Activated CD4-positive, alpha-beta memory T cell treated with anti-CD3 and anti-CD28 coated beads, Interleukin-2, amount 10 ng/mL, durations not matched to agents 7 days and 5 days (primary cell): ENCODE measurements around the gene NR1H4. TPM values are rescaled to one million over a fixed set of nuclear protein-coding genes. Genes with fewer than 3 reads are reported as not detected.

Experiments
- CTCF ChIA-PET: fragments of 350-600 bp; sonication (Branson Sonifier 250); formaldehyde crosslinking; loops from one replicate; lab custom pipeline; 2021; ENCODE audit warnings: antibody characterized with exemption, inconsistent platforms; lab: Charles Lee
- POLR2A ChIA-PET: fragments of 350-600 bp; sonication (Branson Sonifier 250); formaldehyde crosslinking; loops from one replicate; lab custom pipeline; 2021; ENCODE audit warnings: antibody characterized with exemption; lab: Charles Lee
- DNase-seq: peaks from one replicate; pipeline ENCODE4 v3.0.0-alpha.2; 2020
- H3K27ac Mint-ChIP-seq: one replicate; pipeline ENCODE4 v1.8.0; 2021; ENCODE audit warnings: mild to moderate bottlenecking, mixed read lengths
- H3K27me3 Mint-ChIP-seq: one replicate; pipeline ENCODE4 v1.8.0; 2021; ENCODE audit warnings: mixed read lengths
- H3K36me3 Mint-ChIP-seq: one replicate; pipeline ENCODE4 v1.8.0; 2021; ENCODE audit warnings: low read depth, mixed read lengths
- H3K4me1 Mint-ChIP-seq: one replicate; pipeline ENCODE4 v1.8.0; 2021; ENCODE audit warnings: mixed read lengths
- H3K4me3 Mint-ChIP-seq: one replicate; pipeline ENCODE4 v1.8.0; 2021; ENCODE audit warnings: mild to moderate bottlenecking, mixed read lengths
- H3K9me3 Mint-ChIP-seq: one replicate; pipeline ENCODE4 v1.8.0; 2021; ENCODE audit warnings: mixed read lengths
- total RNA-seq, 2 experiments: library from RNA; stranded (reverse); gene quantifications; one replicate each; pipeline ENCODE4 v1.2.3, GENCODE V29; 2021

The NR1H4 gene
- total RNA-seq, 2 experiments from 2014 or later = not detected

- Mint-ChIP-seq H3K36me3 (no peaks in the 10 kb centered on the region), H3K9me3 (no peaks in the 10 kb centered on the region), H3K4me1 (no peaks in the 10 kb centered on the region), H3K4me3 (no peak overlapping the region), H3K27me3 (peaks cover 14% of the 10 kb centered on the region), H3K27ac (no peak overlapping the region)
- ChIA-PET POLR2A (no interaction called here), CTCF (no interaction called here)
- no peak for DNase-seq
Observed at GRCh38 chr12:100450735-100451134, 22.9 kb upstream of the NR1H4 start.

- POLR2A ChIA-PET = no interaction called here
- no peak for DNase-seq
- CTCF ChIA-PET = no interaction called here
- Mint-ChIP-seq H3K4me3 (no peak overlapping the region), H3K27me3 (peaks cover 7% of the 10 kb centered on the region), H3K27ac (no peak overlapping the region), H3K4me1 (no peaks in the 10 kb centered on the region), H3K36me3 (no peaks in the 10 kb centered on the region), H3K9me3 (no peaks in the 10 kb centered on the region)
Observed at GRCh38 chr12:100453951-100454350, 19.7 kb upstream of the NR1H4 start.

- CTCF ChIA-PET = no interaction called here
- H3K9me3 Mint-ChIP-seq = no peaks in the 10 kb centered on the region
- no peaks in the 10 kb centered on the region for H3K36me3 Mint-ChIP-seq
- POLR2A ChIA-PET = no interaction called here
- no peak overlapping the region for H3K27ac Mint-ChIP-seq
- no peak for DNase-seq
- H3K4me1 Mint-ChIP-seq = no peaks in the 10 kb centered on the region
- no peak overlapping the region for H3K4me3 Mint-ChIP-seq
- peaks cover 4% of the 10 kb centered on the region for H3K27me3 Mint-ChIP-seq
Observed at GRCh38 chr12:100455896-100456295, 17.8 kb upstream of the NR1H4 start.

- no peak for DNase-seq
- ChIA-PET POLR2A (no interaction called here), CTCF (no interaction called here)
- Mint-ChIP-seq H3K4me3 (no peak overlapping the region), H3K36me3 (no peaks in the 10 kb centered on the region), H3K9me3 (no peaks in the 10 kb centered on the region), H3K27ac (no peak overlapping the region), H3K27me3 (no peaks in the 10 kb centered on the region), H3K4me1 (no peaks in the 10 kb centered on the region)
Observed at GRCh38 chr12:100458191-100458590, 15.5 kb upstream of the NR1H4 start.

- H3K9me3 Mint-ChIP-seq = no peaks in the 10 kb centered on the region
- no peaks in the 10 kb centered on the region for H3K27me3 Mint-ChIP-seq
- H3K4me3 Mint-ChIP-seq = no peak overlapping the region
- CTCF ChIA-PET = interaction anchor here (0.8 kb wide), 1 partner anchor 27 kb away, joined by 3 read pairs; no protein-coding TSS in a partner anchor
- no peaks in the 10 kb centered on the region for H3K36me3 Mint-ChIP-seq
- DNase-seq = no peak
- H3K27ac Mint-ChIP-seq = no peak overlapping the region
- H3K4me1 Mint-ChIP-seq = no peaks in the 10 kb centered on the region
- POLR2A ChIA-PET = no interaction called here
Observed at GRCh38 chr12:100460702-100461101, 13.0 kb upstream of the NR1H4 start.

- no peaks in the 10 kb centered on the region for H3K9me3 Mint-ChIP-seq
- H3K36me3 Mint-ChIP-seq = no peaks in the 10 kb centered on the region
- POLR2A ChIA-PET = no interaction called here
- H3K4me1 Mint-ChIP-seq = no peaks in the 10 kb centered on the region
- CTCF ChIA-PET = interaction anchor here (0.8 kb wide), 1 partner anchor 27 kb away, joined by 3 read pairs; no protein-coding TSS in a partner anchor
- H3K27me3 Mint-ChIP-seq = no peaks in the 10 kb centered on the region
- H3K27ac Mint-ChIP-seq = no peak overlapping the region
- no peak overlapping the region for H3K4me3 Mint-ChIP-seq
- no peak for DNase-seq
Observed at GRCh38 chr12:100461330-100461973, 12.2 kb upstream of the NR1H4 start.

GRCh38 chr12:100463661-100464060, 10.0 kb upstream of the NR1H4 start:
- H3K4me3 Mint-ChIP-seq = no peak overlapping the region
- no peaks in the 10 kb centered on the region for H3K36me3 Mint-ChIP-seq
- no peak for DNase-seq
- H3K9me3 Mint-ChIP-seq = no peaks in the 10 kb centered on the region
- no peaks in the 10 kb centered on the region for H3K27me3 Mint-ChIP-seq
- no peaks in the 10 kb centered on the region for H3K4me1 Mint-ChIP-seq
- no peak overlapping the region for H3K27ac Mint-ChIP-seq
- POLR2A ChIA-PET = no interaction called here
- CTCF ChIA-PET = no interaction called here

- CTCF ChIA-PET = no interaction called here
- H3K36me3 Mint-ChIP-seq = no peaks in the 10 kb centered on the region
- H3K4me3 Mint-ChIP-seq = no peak overlapping the region
- no peak overlapping the region for H3K27ac Mint-ChIP-seq
- no peak for DNase-seq
- H3K27me3 Mint-ChIP-seq = no peaks in the 10 kb centered on the region
- POLR2A ChIA-PET = no interaction called here
- H3K4me1 Mint-ChIP-seq = no peaks in the 10 kb centered on the region
- no peaks in the 10 kb centered on the region for H3K9me3 Mint-ChIP-seq
Observed at GRCh38 chr12:100464529-100464928, 9.1 kb upstream of the NR1H4 start.

- POLR2A ChIA-PET = no interaction called here
- H3K27me3 Mint-ChIP-seq = peaks cover 6% of the 10 kb centered on the region
- no peaks in the 10 kb centered on the region for H3K9me3 Mint-ChIP-seq
- H3K27ac Mint-ChIP-seq = no peak overlapping the region
- CTCF ChIA-PET = no interaction called here
- H3K36me3 Mint-ChIP-seq = no peaks in the 10 kb centered on the region
- H3K4me1 Mint-ChIP-seq = no peaks in the 10 kb centered on the region
- H3K4me3 Mint-ChIP-seq = no peak overlapping the region
- no peak for DNase-seq
Observed at GRCh38 chr12:100468126-100468525, 5.5 kb upstream of the NR1H4 start.

- ChIA-PET POLR2A (no interaction called here), CTCF (no interaction called here)
- H3K9me3 Mint-ChIP-seq = no peaks in the 10 kb centered on the region
- no peak overlapping the region for H3K4me3 Mint-ChIP-seq
- peaks cover 8% of the 10 kb centered on the region for H3K27me3 Mint-ChIP-seq
- no peaks in the 10 kb centered on the region for H3K4me1 Mint-ChIP-seq
- no peak overlapping the region for H3K27ac Mint-ChIP-seq
- no peaks in the 10 kb centered on the region for H3K36me3 Mint-ChIP-seq
- DNase-seq = no peak
Observed at GRCh38 chr12:100472325-100472724, 1.3 kb upstream of the NR1H4 start.

- Mint-ChIP-seq H3K27me3 (peaks cover 10% of the 10 kb centered on the region), H3K9me3 (no peaks in the 10 kb centered on the region), H3K27ac (no peak overlapping the region), H3K36me3 (no peaks in the 10 kb centered on the region), H3K4me1 (no peaks in the 10 kb centered on the region), H3K4me3 (no peak overlapping the region)
- DNase-seq = no peak
- ChIA-PET CTCF (no interaction called here), POLR2A (no interaction called here)
Observed at GRCh38 chr12:100473050-100473715, 483 bp upstream of the NR1H4 start.

GRCh38 chr12:100474617-100475016, 951 bp downstream of the NR1H4 start:
- H3K27me3 Mint-ChIP-seq = peaks cover 10% of the 10 kb centered on the region
- POLR2A ChIA-PET = no interaction called here
- H3K4me1 Mint-ChIP-seq = no peaks in the 10 kb centered on the region
- CTCF ChIA-PET = no interaction called here
- no peak overlapping the region for H3K27ac Mint-ChIP-seq
- no peak for DNase-seq
- no peak overlapping the region for H3K4me3 Mint-ChIP-seq
- no peaks in the 10 kb centered on the region for H3K9me3 Mint-ChIP-seq
- H3K36me3 Mint-ChIP-seq = no peaks in the 10 kb centered on the region

- Mint-ChIP-seq H3K4me3 (no peak overlapping the region), H3K36me3 (no peaks in the 10 kb centered on the region), H3K27ac (no peak overlapping the region), H3K27me3 (peaks cover 7% of the 10 kb centered on the region), H3K4me1 (no peaks in the 10 kb centered on the region), H3K9me3 (no peaks in the 10 kb centered on the region)
- CTCF ChIA-PET = no interaction called here
- POLR2A ChIA-PET = no interaction called here
- DNase-seq = no peak
Observed at GRCh38 chr12:100476013-100476751, 2.5 kb downstream of the NR1H4 start.
